Esophagus muscularis mucosa (tissue), 3 donors: Measurements from ENCODE around the gene CTNNA2.

ENCODE experiments used
- POLR2A ChIP-seq: fragments of 450-650 bp; IDR thresholded peaks from one replicate; pipeline ENCODE4 v1.6.1; 2017; ENCODE audit warnings: antibody characterized with exemption, moderate library complexity, mild to moderate bottlenecking, low read depth
- TF ChIP-seq, protein P1 (sequence below), 3 experiments: fragments of 200-600 bp in 2 of 3; fragments of 450-650 bp in 1 of 3; sonication (generic) in 2 of 3; IDR thresholded peaks; one replicate each; pipeline ENCODE4 v1.5.1; 2017 to 2019; ENCODE audit warnings: antibody characterized with exemption in 3 of 3, mild to moderate bottlenecking in 2 of 3, moderate library complexity in 1 of 3

DNA sequence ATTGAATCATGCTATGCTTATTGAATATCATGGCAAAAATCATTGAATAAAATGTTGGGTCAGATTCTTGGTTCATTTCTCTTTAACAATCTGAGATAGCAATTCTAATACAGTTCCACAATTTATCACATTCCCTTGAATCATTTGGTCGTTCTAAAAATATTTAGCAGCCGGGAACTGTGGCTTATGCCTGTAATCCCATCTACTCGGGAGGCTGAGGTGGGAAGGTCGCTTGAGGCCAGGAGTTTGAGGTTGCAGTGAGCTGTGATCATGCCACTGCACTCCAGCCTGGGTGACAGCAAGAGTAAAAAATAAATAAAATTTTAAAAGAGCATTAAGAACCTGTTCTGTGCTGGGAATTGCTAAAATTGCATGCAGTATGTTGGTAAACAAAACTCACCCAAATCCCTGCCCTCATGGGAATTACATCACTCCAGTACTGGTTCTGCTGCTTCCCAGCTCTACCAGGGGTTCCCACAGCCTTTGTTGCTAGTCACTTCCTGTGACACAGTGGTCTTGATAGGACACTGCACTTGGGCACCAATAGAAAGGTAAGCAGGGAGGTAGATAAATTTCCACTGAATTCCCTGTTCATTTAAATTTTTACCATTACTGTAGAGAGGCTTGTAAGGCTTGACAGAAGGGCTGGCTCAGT lies 200.4 kb downstream of the CTNNA2 start:
- TF ChIP-seq, protein P1, sequence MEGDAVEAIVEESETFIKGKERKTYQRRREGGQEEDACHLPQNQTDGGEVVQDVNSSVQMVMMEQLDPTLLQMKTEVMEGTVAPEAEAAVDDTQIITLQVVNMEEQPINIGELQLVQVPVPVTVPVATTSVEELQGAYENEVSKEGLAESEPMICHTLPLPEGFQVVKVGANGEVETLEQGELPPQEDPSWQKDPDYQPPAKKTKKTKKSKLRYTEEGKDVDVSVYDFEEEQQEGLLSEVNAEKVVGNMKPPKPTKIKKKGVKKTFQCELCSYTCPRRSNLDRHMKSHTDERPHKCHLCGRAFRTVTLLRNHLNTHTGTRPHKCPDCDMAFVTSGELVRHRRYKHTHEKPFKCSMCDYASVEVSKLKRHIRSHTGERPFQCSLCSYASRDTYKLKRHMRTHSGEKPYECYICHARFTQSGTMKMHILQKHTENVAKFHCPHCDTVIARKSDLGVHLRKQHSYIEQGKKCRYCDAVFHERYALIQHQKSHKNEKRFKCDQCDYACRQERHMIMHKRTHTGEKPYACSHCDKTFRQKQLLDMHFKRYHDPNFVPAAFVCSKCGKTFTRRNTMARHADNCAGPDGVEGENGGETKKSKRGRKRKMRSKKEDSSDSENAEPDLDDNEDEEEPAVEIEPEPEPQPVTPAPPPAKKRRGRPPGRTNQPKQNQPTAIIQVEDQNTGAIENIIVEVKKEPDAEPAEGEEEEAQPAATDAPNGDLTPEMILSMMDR (IDR thresholded peaks at IDR 0.05): no peak
- no peak for TF ChIP-seq POLR2A
